ENCODE measurements around the gene SNX1.

Gene SNX1

DNA sequence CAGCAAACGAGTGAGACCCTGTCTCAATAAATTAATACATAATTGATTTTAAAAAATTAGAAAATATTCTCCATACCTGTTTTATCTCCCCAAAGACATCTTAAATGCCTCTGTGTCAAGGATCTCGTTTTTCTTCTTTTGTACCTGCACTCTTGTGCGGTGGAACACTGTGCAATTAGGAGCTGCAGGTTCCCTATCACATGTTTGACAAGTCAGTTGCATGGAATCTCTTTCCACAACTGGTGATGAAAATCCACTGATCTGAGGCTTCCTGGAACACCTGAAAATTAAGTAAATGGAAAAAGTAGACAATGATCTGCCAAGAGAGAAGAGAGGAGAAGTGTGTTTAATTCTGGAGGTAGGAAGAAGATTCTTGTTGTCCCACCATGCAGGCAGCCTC is 52.8 kb downstream of the SNX1 start:
- no peak for DNase-seq

GRCh38 chr15:64149424-64149823 is 53.6 kb downstream of the SNX1 start:
- DNase-seq: no peak

GRCh38 chr15:64149893-64150578 is 54.3 kb downstream of the SNX1 start:
- no peak for DNase-seq

DNA sequence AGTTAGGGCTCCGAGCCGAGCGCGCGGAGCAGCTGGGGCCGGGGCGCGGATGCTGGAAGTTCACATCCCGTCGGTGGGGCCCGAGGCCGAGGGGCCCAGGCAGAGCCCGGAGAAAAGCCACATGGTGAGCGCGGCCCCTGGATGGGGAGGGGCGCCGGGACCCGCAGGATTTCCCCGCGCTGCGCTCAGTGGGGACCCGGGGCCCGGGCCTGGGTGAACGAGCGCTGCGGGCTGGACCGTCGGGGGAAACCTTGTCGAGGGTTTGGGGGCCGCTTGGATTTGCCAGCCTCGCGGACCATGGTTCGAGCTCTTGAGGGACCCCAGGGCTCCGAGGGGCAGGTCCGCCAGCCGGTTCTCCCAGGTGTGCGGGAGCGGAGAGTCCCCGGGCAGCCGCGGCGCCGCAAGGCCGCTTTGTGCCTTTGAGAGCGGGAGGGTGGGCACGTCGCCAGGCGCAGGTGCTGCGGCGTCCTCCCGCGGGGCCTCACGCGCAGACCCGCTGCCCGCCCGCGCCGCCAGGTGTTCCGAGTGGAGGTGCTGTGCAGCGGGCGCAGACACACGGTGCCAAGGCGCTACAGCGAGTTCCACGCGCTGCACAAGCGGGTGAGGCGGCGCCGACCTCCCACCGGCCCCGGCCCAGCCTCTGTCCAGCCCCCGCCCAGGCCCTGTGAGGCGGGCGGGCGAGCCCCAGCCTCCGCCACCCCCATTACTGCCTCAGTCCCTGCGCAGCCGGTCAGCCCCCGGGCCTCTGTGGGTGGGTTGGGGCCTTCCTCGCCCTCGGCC is 56.1 kb downstream of the SNX1 start, which contains the start of gene SNX22:
TSS of gene SNX22 (plus strand) at position 5 of the 780 bp plus-strand sequence. CDS start at position 50, 45 bp downstream.
- peak; percentile 28 for DNase-seq

DNA sequence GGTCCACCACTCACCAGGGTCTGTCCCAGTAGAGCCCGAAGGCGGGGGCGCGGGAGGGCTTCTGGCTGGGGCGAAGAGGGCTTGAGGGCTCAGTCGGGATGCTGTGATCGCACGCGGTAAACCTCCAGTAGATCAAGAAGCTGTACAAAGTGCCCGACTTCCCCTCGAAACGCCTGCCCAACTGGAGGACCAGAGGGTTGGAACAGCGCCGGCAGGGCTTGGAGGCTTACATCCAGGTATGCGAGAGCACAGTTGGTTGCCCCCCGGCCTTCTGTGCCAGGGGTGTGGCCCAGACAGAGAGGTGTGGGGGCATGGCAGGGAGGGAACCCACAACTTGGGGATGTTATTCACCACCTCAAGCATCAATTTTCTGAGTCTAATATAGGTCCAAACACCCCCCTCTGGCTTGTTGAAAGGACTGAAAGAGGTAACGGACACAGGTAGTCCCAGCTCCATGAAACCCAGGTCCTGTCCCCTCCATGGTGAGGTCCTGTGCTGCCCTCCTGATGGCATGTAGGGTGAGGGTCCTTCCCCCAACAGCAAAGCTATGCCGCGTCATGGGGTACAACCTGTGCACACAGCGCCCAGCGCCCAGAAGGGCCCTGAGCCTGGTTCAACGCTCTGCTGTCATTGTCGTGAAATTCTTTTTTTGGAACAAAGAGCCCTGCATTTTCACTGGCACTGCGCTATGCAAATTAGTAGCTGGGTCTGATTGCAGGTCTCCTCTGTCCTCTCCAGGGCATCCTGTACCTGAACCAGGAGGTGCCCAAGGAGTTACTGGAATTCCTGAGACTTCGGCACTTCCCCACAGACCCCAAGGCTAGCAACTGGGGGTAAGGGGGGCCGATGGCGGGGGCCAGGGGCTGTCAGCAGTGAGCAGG is 57.0 kb downstream of the SNX1 start:
- no peak for DNase-seq

GRCh38 chr15:64153480-64154367 is 57.9 kb downstream of the SNX1 start:
- DNase-seq: peak; percentile 93

GRCh38 chr15:64155802-64156651 is 60.2 kb downstream of the SNX1 start:
- DNase-seq: no peak

DNA sequence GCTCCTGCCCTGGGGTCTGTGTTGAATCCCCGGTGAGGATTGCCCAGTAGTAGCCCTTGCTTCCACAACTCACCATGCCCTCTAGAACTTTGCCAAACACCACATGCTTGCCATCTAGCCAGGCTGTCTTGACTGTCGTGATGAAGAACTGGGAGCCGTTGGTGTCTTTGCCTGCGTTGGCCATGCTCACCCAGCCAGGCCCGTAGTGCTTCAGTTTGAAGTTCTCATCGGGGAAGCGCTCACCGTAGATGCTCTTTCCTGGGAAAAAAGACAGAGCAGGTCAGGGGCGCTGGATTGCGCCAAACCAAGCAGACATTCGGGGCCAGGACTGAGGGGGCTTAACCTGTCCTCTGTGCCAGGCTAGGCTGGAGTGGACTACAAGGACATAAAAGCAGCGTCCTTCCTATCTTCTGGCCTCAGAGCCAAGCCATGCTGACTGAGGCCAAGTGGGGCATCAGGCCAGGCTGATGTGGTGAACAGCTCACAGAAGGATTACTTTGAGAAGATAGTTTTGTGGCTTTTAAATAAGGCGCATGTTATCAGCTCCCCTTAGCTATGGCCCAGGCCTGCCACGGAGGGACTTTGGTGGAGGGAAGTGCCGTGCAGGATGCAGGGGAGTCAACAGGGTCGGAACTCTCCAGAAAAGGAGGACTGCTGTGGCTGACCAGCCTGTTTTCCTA is 61.0 kb downstream of the SNX1 start:
- no peak for DNase-seq

- DNase-seq: no peak
Observed at GRCh38 chr15:64157599-64158125, 61.9 kb downstream of the SNX1 start.

DNA sequence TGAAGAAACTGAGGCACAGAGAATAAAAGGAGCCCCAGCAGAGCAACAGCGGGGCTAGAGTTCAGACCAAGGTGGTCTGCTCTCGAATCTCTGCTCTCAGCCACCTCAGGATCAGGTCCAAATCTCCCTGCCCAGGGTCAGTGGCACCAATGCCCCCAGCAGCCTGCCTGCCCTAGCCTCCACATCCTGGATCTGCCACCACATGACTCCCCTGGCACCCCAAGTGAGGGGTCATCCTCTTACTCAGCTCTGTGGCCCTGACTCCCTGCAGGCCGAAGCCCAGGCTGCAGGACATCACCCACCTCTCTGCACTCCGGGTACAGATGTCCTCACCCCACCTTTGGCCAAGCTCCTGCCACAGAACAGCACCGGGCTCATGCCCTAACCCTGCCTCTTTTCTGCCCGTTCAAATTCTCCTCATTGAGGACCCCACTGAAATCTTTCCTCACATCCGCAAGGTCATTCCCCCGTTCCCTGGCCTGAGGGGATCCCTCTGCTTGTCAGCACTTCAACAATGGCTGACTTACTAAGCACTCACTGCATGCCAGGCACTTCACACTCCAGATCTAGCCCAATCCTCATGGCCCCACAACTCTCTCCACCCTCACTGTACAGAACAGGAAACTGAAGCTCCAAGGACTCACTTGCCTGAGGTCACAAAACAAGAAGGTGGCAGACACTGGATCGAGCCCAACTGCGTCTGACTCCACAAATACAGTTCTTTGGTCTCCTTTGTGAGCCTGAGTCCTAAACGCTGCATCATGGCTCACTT is 62.8 kb downstream of the SNX1 start:
- DNase-seq: no peak

- no peak for DNase-seq
Observed at GRCh38 chr15:64161688-64162477, 66.1 kb downstream of the SNX1 start.

- DNase-seq: peak; percentile 17
Observed at GRCh38 chr15:64162478-64162868, 66.7 kb downstream of the SNX1 start.

DNA sequence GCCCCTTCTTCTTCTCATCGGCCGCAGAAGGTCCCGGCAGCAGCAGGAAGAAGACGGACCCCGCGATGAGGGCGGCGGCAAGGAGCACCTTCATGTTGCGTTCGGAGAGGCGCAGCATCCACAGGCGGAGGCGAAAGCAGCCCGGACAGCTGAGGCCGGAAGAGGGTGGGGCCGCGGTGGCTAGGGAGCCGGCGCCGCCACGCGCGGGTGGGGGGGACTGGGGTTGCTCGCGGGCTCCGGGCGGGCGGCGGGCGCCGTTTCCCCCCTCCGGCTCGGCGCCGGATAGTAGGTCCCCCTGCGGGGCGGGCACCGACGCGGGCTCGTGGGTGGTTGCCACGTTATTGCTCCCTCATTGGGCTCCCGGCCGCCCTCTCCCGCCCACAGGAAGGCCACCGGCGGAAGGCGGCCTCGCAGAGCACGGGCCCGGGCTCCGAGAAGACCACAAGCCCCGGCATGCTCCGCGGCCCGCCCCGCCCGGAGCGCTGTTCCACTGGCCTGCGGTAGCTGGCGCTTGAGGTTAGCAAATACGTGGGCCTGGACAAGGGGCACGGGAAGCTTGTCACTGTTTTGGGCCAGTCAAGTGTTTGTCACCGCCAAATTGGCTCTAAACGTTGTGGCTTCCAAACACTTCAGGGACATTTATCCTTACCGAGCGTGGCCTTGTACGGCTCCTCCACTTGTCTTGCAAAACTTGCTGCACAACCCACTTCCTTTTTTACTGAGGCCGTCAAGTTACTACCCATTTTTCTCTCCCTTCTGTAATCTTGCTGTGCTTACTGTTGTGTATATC is 67.3 kb downstream of the SNX1 start, which contains the start of gene PPIB:
TSS of gene PPIB (minus strand) at position 154 of the 790 bp plus-strand sequence. CDS start at position 118, 36 bp downstream.
- DNase-seq: peak; percentile 97

- DNase-seq: no peak
Observed at GRCh38 chr15:64163659-64164362, 68.0 kb downstream of the SNX1 start.

DNA sequence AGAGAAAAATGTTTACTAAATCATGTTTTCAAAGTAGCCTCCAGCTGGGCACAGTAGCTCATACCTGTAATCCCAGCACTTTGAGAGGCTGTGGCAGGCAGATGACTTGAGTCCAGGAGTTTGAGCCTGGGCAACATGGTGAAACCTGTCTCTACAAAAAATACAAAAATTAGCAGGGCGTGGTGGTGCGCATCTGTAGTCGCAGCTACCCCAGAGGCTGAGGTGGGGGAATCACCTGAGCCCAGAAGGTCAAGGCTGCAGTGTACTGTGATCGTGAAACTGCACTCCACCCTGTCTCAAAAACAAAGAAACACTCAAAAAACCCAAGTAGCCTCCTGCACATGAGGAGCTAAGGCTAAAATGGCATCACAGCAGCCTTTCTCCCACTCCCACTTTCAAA is 68.7 kb downstream of the SNX1 start:
- DNase-seq: no peak

GRCh38 chr15:64166102-64166890 is 70.5 kb downstream of the SNX1 start:
- no peak for DNase-seq
